Psoas muscle (tissue), 8 donors: ENCODE measurements around the gene HUS1B. TPM values are rescaled to one million over a fixed set of nuclear protein-coding genes. Genes with fewer than 3 reads are reported as not detected.

Experiments
- ATAC-seq, 4 donors: fragments of 200-7000 bp; cut with Tn5 transposase; one replicate each; pipeline ENCODE4 v1.9.1; 2020; ENCODE audit warnings: moderate library complexity in 3 of 4, mild to moderate bottlenecking in 2 of 4
- DNase-seq, 2 donors: peaks; one replicate each; pipeline ENCODE4 v3.0.0-alpha.2; 2020
- H3K27ac ChIP-seq: fragments of 200-600 bp; one replicate; pipeline ENCODE4 v1.8.0; 2022
- H3K27me3 ChIP-seq, 3 donors: fragments of 200-600 bp in 1 of 3; one replicate each; pipeline versions ENCODE4 v1.6.1 to v1.8.0; 2013 to 2022; ENCODE audit warnings: low read length in 2 of 3, mild to moderate bottlenecking in 2 of 3, moderate library complexity in 1 of 3; ENCODE audit not compliant: insufficient read depth in 3 of 3
- H3K36me3 ChIP-seq, 2 donors: fragments of 200-600 bp in 1 of 2; one replicate each; pipeline versions ENCODE4 v1.6.1 to v1.8.0; 2013 to 2022; ENCODE audit warnings: low read depth in 1 of 2, mild to moderate bottlenecking in 1 of 2, moderate library complexity in 1 of 2; ENCODE audit not compliant: insufficient read depth in 1 of 2
- H3K4me1 ChIP-seq: fragments of 200-600 bp; one replicate; pipeline ENCODE4 v1.8.0; 2022
- H3K4me3 ChIP-seq: fragments of 200-600 bp; one replicate; pipeline ENCODE4 v1.8.0; 2022; ENCODE audit warnings: mild to moderate bottlenecking
- H3K9me3 ChIP-seq: fragments of 200-600 bp; one replicate; pipeline ENCODE4 v1.8.0; 2022
- CTCF ChIP-seq: fragments of 200-600 bp; IDR thresholded peaks from one replicate; pipeline ENCODE4 v1.8.0; 2022; ENCODE audit warnings: antibody characterized with exemption
- WGBS, 3 donors: extraction: QIAGEN DNeasy Blood & Tissue Kit; methylation state at CpG; one replicate each; pipeline versions ENCODE4 v1.1.6 to v1.1.7; 2013; 5-methylcytosine and 5-hydroxymethylcytosine counted together
- intact Hi-C, 2 donors: fragments of 100-400 bp; cut with DNase I; formaldehyde crosslinking; loops; one replicate each; pipeline versions ENCODE4 v1.11.0 to v1.14.2; 2022
- polyA plus RNA-seq, 3 donors: library from polyadenylated mRNA; stranded (reverse); fragments of 200-250 nt; gene quantifications; one replicate each; pipeline ENCODE4 v1.2.3, GENCODE V29; 2013
- total RNA-seq, 4 donors: library from RNA; stranded (reverse); fragmentation: NEBNext Ultra II Directional in 2 of 4; extraction: Animal tissue kit (Norgen Biotek cat#: 25700) in 2 of 4; gene quantifications; one replicate each; pipeline versions ENCODE4 v1.2.1 to v1.2.4, GENCODE V29; 2021 to 2023
- donor health status: healthy with polysubstance abuse.
- donor health status: DM: no; HTN: no; CAD: no; lungs with moderate emphysema.
- donor health status: Bipolar disorder and iron deficiency.
- donor health status: healthy.
- donor health status: DM: yes; HTN: yes; CAD: no.
- donor health status: DM: no; HTN: no; CAD: no.
- donor health status: DM: no; HTN: no; CAD: no.
- donor health status: DM: yes; HTN: yes; CAD: no.

HUS1B gene
- total and polyA plus RNA-seq, 7 donors = 0.21 to 0.49 (median 0.30) TPM; not detected in 3

- no peak overlapping the region for H3K27ac ChIP-seq
- intact Hi-C loops = loop anchor here in 1 of 2 donors (10.0 kb wide), 1 partner anchor 56 kb away; no protein-coding TSS in a partner anchor
- ATAC-seq (no peak), DNase-seq (no peak)
- H3K27me3 ChIP-seq = no peaks in the 10 kb centered on the region
- no peak for TF ChIP-seq CTCF
- peaks cover 6% of the 10 kb centered on the region for H3K4me1 ChIP-seq
- no peaks in the 10 kb centered on the region for H3K9me3 ChIP-seq
- H3K36me3 ChIP-seq = peaks cover 3 to 13% of the 10 kb centered on the region in 2 donors
- 82 to 83% (median 82%) methylated on average over 3 of the region's 3 CpGs for WGBS, 3 donors
- H3K4me3 ChIP-seq = no peak overlapping the region
Observed at GRCh38 chr6:628766-629165, 28.1 kb downstream of the HUS1B start.

- Histone ChIP-seq H3K27me3 (no peaks in the 10 kb centered on the region), H3K36me3 (peaks cover 3 to 18% of the 10 kb centered on the region in 2 donors), H3K27ac (no peak overlapping the region), H3K4me3 (no peak overlapping the region), H3K9me3 (no peaks in the 10 kb centered on the region), H3K4me1 (peaks cover 6% of the 10 kb centered on the region)
- 30 to 50% (median 41%) methylated on average over 9 of the region's 9 CpGs for WGBS, 3 donors
- intact Hi-C loops = loop anchor here in 1 of 2 donors (10.0 kb wide), 1 partner anchor 59 kb away; no protein-coding TSS in a partner anchor
- no peak for TF ChIP-seq CTCF
- peak; percentile 85 to 97 (median 95) for ATAC-seq
- peak; percentile 15 to 59 for DNase-seq
Observed at GRCh38 chr6:626236-626635, 30.7 kb downstream of the HUS1B start.

GRCh38 chr6:624979-625378, 31.9 kb downstream of the HUS1B start:
- no peak overlapping the region for H3K27ac ChIP-seq
- ATAC-seq (peak in 2 of 4 donors; percentile 9 to 38), DNase-seq (no peak)
- H3K27me3 ChIP-seq = no peaks in the 10 kb centered on the region
- H3K36me3 ChIP-seq = peaks cover 3 to 13% of the 10 kb centered on the region in 2 donors
- 90 to 91% (median 91%) methylated on average over 11 of the region's 11 CpGs for WGBS, 3 donors
- no peaks in the 10 kb centered on the region for H3K9me3 ChIP-seq
- TF ChIP-seq CTCF = no peak
- H3K4me3 ChIP-seq = no peak overlapping the region
- peaks cover 6% of the 10 kb centered on the region for H3K4me1 ChIP-seq
- intact Hi-C loops = loop anchor here (5.0 to 10.0 kb wide), 2 partner anchors 60 to 62 kb away; no protein-coding TSS in a partner anchor

- H3K27ac ChIP-seq = no peak overlapping the region
- H3K4me3 ChIP-seq = no peak overlapping the region
- H3K27me3 ChIP-seq = no peaks in the 10 kb centered on the region
- no peak for TF ChIP-seq CTCF
- H3K4me1 ChIP-seq = peaks cover 9% of the 10 kb centered on the region
- no peak for ATAC-seq
- WGBS, 3 donors = 72 to 75% (median 74%) methylated on average over 7 of the region's 7 CpGs
- DNase-seq = no peak
- H3K36me3 ChIP-seq = peaks cover 3 to 7% of the 10 kb centered on the region in 2 donors
- intact Hi-C loops = loop anchor here (5.0 to 10.0 kb wide), 2 partner anchors 62 to 65 kb away; no protein-coding TSS in a partner anchor
- no peaks in the 10 kb centered on the region for H3K9me3 ChIP-seq
Observed at GRCh38 chr6:622462-622861, 34.4 kb downstream of the HUS1B start.

GRCh38 chr6:621931-622330, 35.0 kb downstream of the HUS1B start:
- DNase-seq = no peak
- no peak overlapping the region for H3K27ac ChIP-seq
- TF ChIP-seq CTCF = no peak
- no peaks in the 10 kb centered on the region for H3K9me3 ChIP-seq
- no peak for ATAC-seq
- intact Hi-C loops = loop anchor here (5.0 to 10.0 kb wide), 2 partner anchors 63 to 65 kb away; no protein-coding TSS in a partner anchor
- H3K4me3 ChIP-seq = no peak overlapping the region
- peaks cover 3 to 11% of the 10 kb centered on the region in 2 donors for H3K36me3 ChIP-seq
- H3K27me3 ChIP-seq = no peaks in the 10 kb centered on the region
- 88 to 89% (median 88%) methylated on average over 9 of the region's 9 CpGs for WGBS, 3 donors
- H3K4me1 ChIP-seq = peaks cover 14% of the 10 kb centered on the region
